GM18519 (cell line): ENCODE data around the gene GPR183.

Source experiments
- ATAC-seq: cut with Tn5 transposase; IDR thresholded peaks from one replicate; pipeline ENCODE4 v1.9.1; 2021; ENCODE audit warnings: mild to moderate bottlenecking, moderate library complexity; ENCODE audit not compliant: unreplicated experiment, low FRiP score

Gene GPR183

GRCh38 chr13:99314640-99315176 lies 7.5 kb upstream of the GPR183 start:
- ATAC-seq, result no peak

DNA sequence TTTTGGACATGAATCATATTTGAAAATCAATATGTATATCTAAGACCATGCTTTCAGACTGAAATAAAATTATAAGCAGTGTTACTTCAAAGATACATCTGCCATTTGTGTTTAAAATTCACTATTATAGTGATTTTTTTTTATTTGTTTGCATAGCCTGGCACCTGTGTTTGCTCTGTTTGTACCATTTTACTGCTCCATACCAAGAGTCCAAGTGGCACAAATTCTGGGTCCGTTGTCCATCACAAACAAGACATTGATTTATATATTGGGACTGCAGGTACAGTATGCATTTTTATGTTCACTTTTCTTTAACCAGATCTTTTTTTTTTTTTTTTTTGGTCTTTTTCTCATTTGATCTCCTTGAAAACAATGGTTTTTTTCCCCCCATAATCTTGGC lies 6.7 kb upstream of the GPR183 start:
- ATAC-seq, result no peak

- no peak for ATAC-seq
Measured at GRCh38 chr13:99313501-99313900, 6.3 kb upstream of the GPR183 start.

DNA sequence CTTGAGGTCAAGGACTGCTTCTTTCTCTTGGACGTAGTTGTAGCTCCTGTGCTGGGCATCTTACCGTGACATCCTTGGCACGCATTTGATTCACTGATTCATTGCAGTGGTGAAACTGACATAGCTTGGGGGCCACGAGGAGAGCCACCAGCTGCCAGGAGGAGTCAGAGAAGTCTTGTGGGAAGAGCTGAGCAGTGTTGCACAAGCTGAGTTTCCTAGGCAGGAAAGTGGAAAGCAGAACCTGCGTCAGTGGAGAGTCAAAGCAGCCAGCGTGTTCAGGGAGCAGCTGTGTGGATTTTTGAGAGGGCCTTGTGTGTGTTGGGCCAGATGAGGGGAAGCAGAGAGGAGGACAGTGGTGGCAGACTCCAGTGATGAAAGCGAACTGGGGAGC lies 5.3 kb upstream of the GPR183 start:
- ATAC-seq, result no peak

GRCh38 chr13:99311748-99312492 lies 4.7 kb upstream of the GPR183 start:
- no peak for ATAC-seq

- ATAC-seq, result no peak
Measured at GRCh38 chr13:99311137-99311536, 3.9 kb upstream of the GPR183 start.

- ATAC-seq, result peak; percentile 50
Measured at GRCh38 chr13:99310382-99311031, 3.3 kb upstream of the GPR183 start.

GRCh38 chr13:99308471-99309087 lies 1.4 kb upstream of the GPR183 start:
- no peak for ATAC-seq

- no peak for ATAC-seq
Measured at GRCh38 chr13:99307648-99308339, 595 bp upstream of the GPR183 start.

GRCh38 chr13:99305566-99305965 lies 1.6 kb downstream of the GPR183 start:
- no peak for ATAC-seq

- ATAC-seq, result no peak
Measured at GRCh38 chr13:99305158-99305557, 2.0 kb downstream of the GPR183 start.

- ATAC-seq, result no peak
Measured at GRCh38 chr13:99304541-99304940, 2.7 kb downstream of the GPR183 start.

DNA sequence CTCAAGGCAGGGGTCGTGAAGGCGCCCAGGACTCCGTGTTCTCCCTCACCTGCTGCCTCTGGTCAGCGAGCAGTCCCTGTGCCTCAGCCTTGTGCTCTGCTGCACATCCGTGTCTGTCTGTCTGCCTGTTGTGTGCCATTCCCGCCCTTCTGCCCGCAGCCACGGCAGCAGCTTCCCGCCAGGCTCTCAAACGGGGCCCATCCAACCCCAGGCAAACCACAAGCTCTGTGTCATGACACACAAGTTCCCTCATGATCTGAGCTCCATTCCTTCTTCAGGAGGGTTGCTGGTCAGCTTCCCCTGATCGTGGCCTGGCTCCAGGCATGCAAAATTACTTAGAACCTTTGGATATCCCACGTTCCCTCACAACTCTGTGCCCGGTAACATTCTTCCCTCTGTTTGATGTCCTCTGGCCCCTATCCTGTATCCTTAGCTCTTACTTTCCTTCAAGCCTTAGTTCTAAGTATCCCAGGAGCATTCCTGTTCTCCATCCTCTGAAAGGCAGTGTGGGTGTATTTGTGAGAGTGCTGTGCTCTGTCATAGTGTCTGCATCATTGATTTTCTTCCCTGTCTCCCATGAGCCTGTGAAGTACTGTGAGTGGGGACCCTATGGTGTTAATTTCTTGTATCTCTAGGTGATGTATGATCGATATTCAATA lies 3.2 kb downstream of the GPR183 start:
- ATAC-seq, result no peak

DNA sequence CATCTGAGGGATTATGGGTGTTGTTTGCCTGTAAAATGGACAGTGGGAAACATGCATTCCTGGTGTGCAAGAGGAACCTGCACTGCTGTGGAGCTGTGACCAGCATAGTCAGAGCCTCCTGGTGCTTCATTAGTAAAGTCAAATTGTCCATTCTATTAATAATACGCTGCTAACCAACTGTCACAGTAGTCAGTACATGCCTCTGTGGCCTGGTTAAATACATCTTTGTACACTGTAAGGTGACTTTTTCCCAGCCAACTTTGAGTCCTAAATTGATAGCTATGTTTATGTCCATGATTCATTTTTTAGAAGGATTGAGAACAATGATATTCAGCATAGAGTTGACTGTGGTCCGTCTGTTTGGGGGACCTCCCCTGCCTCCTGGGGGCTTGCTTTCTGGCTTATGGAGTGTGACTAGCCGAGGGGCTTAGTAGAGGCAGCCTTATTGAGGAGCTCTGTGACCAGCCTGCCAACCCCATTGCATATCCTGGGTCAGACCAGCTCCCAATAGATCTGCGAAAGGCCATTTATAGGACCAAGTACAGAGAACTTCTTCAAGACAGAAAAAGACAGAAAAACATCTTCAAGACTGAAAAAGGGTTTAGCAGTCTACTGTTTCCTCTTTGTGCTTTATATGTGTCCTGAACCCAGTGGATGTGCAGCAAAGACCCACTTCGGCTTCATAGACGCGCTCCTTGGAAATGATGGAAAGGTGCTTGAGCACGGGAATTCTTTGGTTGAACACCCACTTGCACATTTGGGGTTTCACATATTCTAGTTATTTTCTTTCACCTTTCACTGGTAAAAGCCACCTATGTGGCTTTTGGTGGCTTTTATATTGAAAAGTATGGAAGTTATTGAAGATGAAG lies 4.3 kb downstream of the GPR183 start:
- no peak for ATAC-seq

DNA sequence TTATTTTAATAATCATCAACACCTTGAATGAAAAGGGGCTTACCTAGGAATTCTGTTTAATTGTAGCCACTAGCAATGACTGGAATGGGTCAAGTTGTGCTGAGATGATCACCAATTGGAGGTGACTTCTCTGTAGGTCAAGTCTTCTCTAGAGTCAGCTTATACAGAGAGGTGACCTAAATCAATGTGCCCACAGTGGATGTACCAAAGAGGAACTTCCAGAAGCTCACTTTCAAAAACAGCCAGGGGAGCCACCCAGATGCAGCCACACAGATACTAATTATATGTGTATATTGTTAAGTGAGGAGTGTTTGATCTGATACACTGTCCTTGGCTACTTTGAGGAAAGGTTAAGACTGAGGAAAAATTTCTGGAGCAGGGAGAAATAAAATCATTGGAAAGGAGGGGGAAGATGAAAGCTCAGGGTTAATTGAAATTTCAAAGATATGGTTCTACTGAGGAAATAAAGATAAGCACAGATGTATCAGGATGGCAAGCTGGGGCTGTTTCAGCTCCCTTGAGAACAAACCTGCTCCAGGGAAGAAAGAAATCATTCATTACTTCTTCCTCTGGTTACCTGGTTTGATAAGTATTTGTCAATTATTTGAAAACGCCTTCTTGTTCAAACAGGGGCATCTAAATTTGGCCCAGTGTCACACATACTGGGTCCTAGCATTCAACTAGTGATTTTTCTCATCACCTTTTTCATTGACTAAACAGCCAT lies 5.1 kb downstream of the GPR183 start:
- no peak for ATAC-seq

- ATAC-seq, result no peak
Measured at GRCh38 chr13:99301056-99301838, 6.0 kb downstream of the GPR183 start.

DNA sequence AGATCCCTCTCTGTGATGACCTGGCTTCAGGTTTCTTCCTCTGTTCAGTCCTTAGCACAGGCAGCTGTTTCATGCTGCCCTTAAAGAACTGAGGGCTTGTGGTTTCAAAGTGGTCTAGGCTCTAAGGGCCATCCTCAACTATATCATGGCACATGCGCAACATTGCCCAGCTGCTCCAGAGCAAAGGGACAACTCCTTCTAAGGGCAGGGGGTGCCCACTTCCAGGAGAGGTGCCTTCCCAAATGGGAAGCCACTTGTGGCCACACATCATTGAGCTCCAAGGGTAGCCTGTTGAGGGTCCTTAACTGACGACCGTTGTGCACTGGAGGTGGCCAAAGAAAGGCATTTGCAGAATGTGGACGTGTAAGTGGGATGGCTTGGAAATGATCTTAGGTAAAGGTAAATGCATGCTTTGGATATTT lies 7.3 kb downstream of the GPR183 start:
- ATAC-seq, result no peak

DNA sequence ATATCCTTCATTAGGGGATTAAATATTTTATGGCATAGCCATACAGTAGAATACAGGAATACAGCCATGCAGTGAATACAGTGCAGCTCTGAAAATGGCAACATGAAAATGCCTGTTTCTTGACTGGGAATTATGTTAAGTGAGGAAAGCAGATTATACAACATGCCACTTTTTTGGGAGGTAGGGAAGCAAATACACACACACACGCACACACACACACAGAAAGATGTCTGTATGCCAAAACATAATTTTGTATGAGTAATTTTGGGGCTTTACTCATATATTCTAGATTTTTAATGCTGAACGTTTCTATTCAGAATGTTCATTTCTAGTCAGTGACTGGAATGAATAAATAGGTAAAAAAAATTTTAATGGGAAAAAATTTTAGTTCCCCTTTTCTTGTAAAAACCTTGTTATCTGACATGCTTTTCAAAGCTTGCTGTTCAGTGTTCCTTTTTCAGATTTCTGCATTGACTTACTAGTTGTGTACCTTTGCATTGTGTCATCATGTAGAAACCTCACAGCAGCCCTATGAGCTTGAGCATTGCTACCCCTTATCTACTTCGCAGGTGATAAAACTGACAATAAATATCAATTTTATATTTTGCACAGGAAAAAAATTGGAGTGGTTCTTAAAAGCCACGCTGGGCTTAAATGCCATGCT lies 7.8 kb downstream of the GPR183 start:
- ATAC-seq, result no peak
